T-helper 17 cell (primary cell): ENCODE measurements around the gene NACC2. TPM values are rescaled to one million over a fixed set of nuclear protein-coding genes. Genes with fewer than 3 reads are reported as not detected.

Experiments used
- ATAC-seq: fragments of 150-1000 bp; cut with Tn5 transposase; 2 replicates; pipeline ENCODE4 v1.10.0; 2021; ENCODE audit warnings: mild to moderate bottlenecking, moderate library complexity
- DNase-seq, 3 donors: peaks; one replicate each; pipeline versions ENCODE4 v3.0.0 to v3.0.0-alpha.2; 2020 to 2021
- H3K9me3 ChIP-seq: one replicate; pipeline ENCODE4 v1.7.0; 2013; ENCODE audit warnings: low read length, mild to moderate bottlenecking; ENCODE audit not compliant: control insufficient read depth, poor library complexity, severe bottlenecking
- H3K27ac Mint-ChIP-seq: one replicate; pipeline ENCODE4 v1.8.0; 2022; ENCODE audit warnings: mild to moderate bottlenecking, moderate library complexity, mixed read lengths
- H3K27me3 Mint-ChIP-seq: one replicate; pipeline ENCODE4 v1.8.0; 2022; ENCODE audit warnings: mixed read lengths
- H3K36me3 Mint-ChIP-seq: one replicate; pipeline ENCODE4 v1.8.0; 2022; ENCODE audit warnings: low read depth, mixed read lengths
- H3K4me1 Mint-ChIP-seq: one replicate; pipeline ENCODE4 v1.8.0; 2022; ENCODE audit warnings: mild to moderate bottlenecking, mixed read lengths
- H3K4me3 Mint-ChIP-seq: one replicate; pipeline ENCODE4 v1.8.0; 2022; ENCODE audit warnings: mild to moderate bottlenecking, moderate library complexity, mixed read lengths
- total RNA-seq, 4 donors: library from RNA in 2 of 4; stranded (reverse) in 2 of 4; gene quantifications; one replicate each; pipeline ENCODE4 v1.2.3 and lab custom pipeline; 2022 to 2026

NACC2 gene
- total RNA-seq: 1 to 10 TPM; 5.8 to 5.9 TPM
- total RNA-seq (lab: John Stamatoyannopoulos, UW): 17.6 to 26.9 reads per million in 2 donors

GRCh38 chr9:136095070-136096058 is at the start of gene NACC2:
Gene NACC2 (minus strand): TSS chr9:136095289. CDS start chr9:136050521, 44,768 bp downstream.
- DNase-seq: peak in 1 of 3 donors; percentile 33
- no peaks in the 10 kb centered on the region for H3K9me3 ChIP-seq
- Mint-ChIP-seq H3K4me3 (peak within 1 kb of the TSS; percentile 88), H3K36me3 (no peaks in the 10 kb centered on the region), H3K4me1 (peaks cover 32% of the 10 kb centered on the region), H3K27me3 (peaks cover 8% of the 10 kb centered on the region), H3K27ac (no peak within 1 kb of the TSS)
- peak; percentile 44 for ATAC-seq

- Mint-ChIP-seq H3K27ac (no peak overlapping the region), H3K4me3 (no peak overlapping the region), H3K4me1 (no peaks in the 10 kb centered on the region), H3K27me3 (peaks cover 27% of the 10 kb centered on the region), H3K36me3 (no peaks in the 10 kb centered on the region)
- DNase-seq (no peak), ATAC-seq (no peak)
- no peaks in the 10 kb centered on the region for H3K9me3 ChIP-seq
Observed at GRCh38 chr9:136144450-136144849, 49.4 kb upstream of the NACC2 start.

- Mint-ChIP-seq H3K4me1 (no peaks in the 10 kb centered on the region), H3K4me3 (no peak overlapping the region), H3K36me3 (no peaks in the 10 kb centered on the region), H3K27me3 (peaks cover 27% of the 10 kb centered on the region), H3K27ac (no peak overlapping the region)
- no peak for ATAC-seq
- no peak for DNase-seq
- no peaks in the 10 kb centered on the region for H3K9me3 ChIP-seq
Observed at GRCh38 chr9:136143215-136144001, 48.3 kb upstream of the NACC2 start.

GRCh38 chr9:136142859-136143214 is 47.7 kb upstream of the NACC2 start:
- Mint-ChIP-seq H3K4me1 (no peaks in the 10 kb centered on the region), H3K4me3 (no peak overlapping the region), H3K36me3 (no peaks in the 10 kb centered on the region), H3K27me3 (peaks cover 27% of the 10 kb centered on the region), H3K27ac (no peak overlapping the region)
- no peaks in the 10 kb centered on the region for H3K9me3 ChIP-seq
- no peak for DNase-seq
- ATAC-seq: no peak

GRCh38 chr9:136142414-136142796 is 47.3 kb upstream of the NACC2 start:
- H3K36me3 Mint-ChIP-seq: no peaks in the 10 kb centered on the region
- peaks cover 27% of the 10 kb centered on the region for H3K27me3 Mint-ChIP-seq
- no peak overlapping the region for H3K4me3 Mint-ChIP-seq
- H3K27ac Mint-ChIP-seq: no peak overlapping the region
- ATAC-seq (no peak), DNase-seq (no peak)
- no peaks in the 10 kb centered on the region for H3K9me3 ChIP-seq
- no peaks in the 10 kb centered on the region for H3K4me1 Mint-ChIP-seq

GRCh38 chr9:136141682-136142413 is 46.8 kb upstream of the NACC2 start:
- no peaks in the 10 kb centered on the region for H3K36me3 Mint-ChIP-seq

GRCh38 chr9:136140966-136141365 is 45.9 kb upstream of the NACC2 start:
- no peaks in the 10 kb centered on the region for H3K36me3 Mint-ChIP-seq
- DNase-seq: no peak
- ATAC-seq: no peak
- no peaks in the 10 kb centered on the region for H3K9me3 ChIP-seq
- peaks cover 34% of the 10 kb centered on the region for H3K27me3 Mint-ChIP-seq
- no peak overlapping the region for H3K4me3 Mint-ChIP-seq
- no peak overlapping the region for H3K27ac Mint-ChIP-seq
- no peaks in the 10 kb centered on the region for H3K4me1 Mint-ChIP-seq

More at GRCh38 chr9:136141682-136142413, 46.8 kb upstream of the NACC2 start:
- H3K27me3 Mint-ChIP-seq: peaks cover 32% of the 10 kb centered on the region
- no peak overlapping the region for H3K27ac Mint-ChIP-seq
- no peaks in the 10 kb centered on the region for H3K9me3 ChIP-seq
- DNase-seq (no peak), ATAC-seq (no peak)
- no peaks in the 10 kb centered on the region for H3K4me1 Mint-ChIP-seq
- H3K4me3 Mint-ChIP-seq: no peak overlapping the region

- H3K36me3 Mint-ChIP-seq: no peaks in the 10 kb centered on the region
- no peak overlapping the region for H3K4me3 Mint-ChIP-seq
- ATAC-seq: no peak
Observed at GRCh38 chr9:136140046-136140445, 45.0 kb upstream of the NACC2 start.

GRCh38 chr9:136138566-136138965 is 43.5 kb upstream of the NACC2 start:
- peaks cover 26% of the 10 kb centered on the region for H3K27me3 Mint-ChIP-seq
- peak in 1 of 3 donors; percentile 21 for DNase-seq
- no peak overlapping the region for H3K27ac Mint-ChIP-seq
- ATAC-seq: no peak
- H3K4me1 Mint-ChIP-seq: peaks cover 5% of the 10 kb centered on the region
- H3K36me3 Mint-ChIP-seq: peaks cover 1% of the 10 kb centered on the region
- no peaks in the 10 kb centered on the region for H3K9me3 ChIP-seq
- H3K4me3 Mint-ChIP-seq: no peak overlapping the region

More at GRCh38 chr9:136140046-136140445, 45.0 kb upstream of the NACC2 start:
- H3K9me3 ChIP-seq: no peaks in the 10 kb centered on the region
- DNase-seq: no peak
- no peak overlapping the region for H3K27ac Mint-ChIP-seq
- H3K4me1 Mint-ChIP-seq: no peaks in the 10 kb centered on the region
- H3K27me3 Mint-ChIP-seq: peaks cover 28% of the 10 kb centered on the region

- no peak for DNase-seq
- Mint-ChIP-seq H3K36me3 (peaks cover 3% of the 10 kb centered on the region), H3K27me3 (peaks cover 27% of the 10 kb centered on the region), H3K4me3 (no peak overlapping the region), H3K27ac (no peak overlapping the region), H3K4me1 (peaks cover 7% of the 10 kb centered on the region)
- no peak for ATAC-seq
- H3K9me3 ChIP-seq: no peaks in the 10 kb centered on the region
Observed at GRCh38 chr9:136137321-136138265, 42.5 kb upstream of the NACC2 start.

GRCh38 chr9:136136127-136136925 is 41.2 kb upstream of the NACC2 start:
- ATAC-seq: no peak
- H3K9me3 ChIP-seq: no peaks in the 10 kb centered on the region
- Mint-ChIP-seq H3K36me3 (peaks cover 3% of the 10 kb centered on the region), H3K27me3 (peaks cover 36% of the 10 kb centered on the region), H3K27ac (no peak overlapping the region), H3K4me3 (no peak overlapping the region), H3K4me1 (peaks cover 7% of the 10 kb centered on the region)
- no peak for DNase-seq
